OCI-LY1 (cell line): ENCODE results near the gene POLDIP2.

ENCODE experiments used
- EZH2 ChIP-seq: fragments of 200-600 bp; sonication (generic), shearing (Covaris generic); IDR thresholded peaks from 2 replicates; pipeline ENCODE4 v1.8.0; 2017; ENCODE audit warnings: borderline replicate concordance, mixed run types, mild to moderate bottlenecking, antibody characterized with exemption, low read length, moderate library complexity, mixed read lengths
- TF ChIP-seq, protein P1 (sequence below): fragments of 200-600 bp; sonication (generic), shearing (Covaris generic); IDR thresholded peaks from 2 replicates; pipeline ENCODE4 v1.5.1; 2017; ENCODE audit warnings: mild to moderate bottlenecking, antibody characterized with exemption, low read length, moderate library complexity, mixed read lengths

DNA sequence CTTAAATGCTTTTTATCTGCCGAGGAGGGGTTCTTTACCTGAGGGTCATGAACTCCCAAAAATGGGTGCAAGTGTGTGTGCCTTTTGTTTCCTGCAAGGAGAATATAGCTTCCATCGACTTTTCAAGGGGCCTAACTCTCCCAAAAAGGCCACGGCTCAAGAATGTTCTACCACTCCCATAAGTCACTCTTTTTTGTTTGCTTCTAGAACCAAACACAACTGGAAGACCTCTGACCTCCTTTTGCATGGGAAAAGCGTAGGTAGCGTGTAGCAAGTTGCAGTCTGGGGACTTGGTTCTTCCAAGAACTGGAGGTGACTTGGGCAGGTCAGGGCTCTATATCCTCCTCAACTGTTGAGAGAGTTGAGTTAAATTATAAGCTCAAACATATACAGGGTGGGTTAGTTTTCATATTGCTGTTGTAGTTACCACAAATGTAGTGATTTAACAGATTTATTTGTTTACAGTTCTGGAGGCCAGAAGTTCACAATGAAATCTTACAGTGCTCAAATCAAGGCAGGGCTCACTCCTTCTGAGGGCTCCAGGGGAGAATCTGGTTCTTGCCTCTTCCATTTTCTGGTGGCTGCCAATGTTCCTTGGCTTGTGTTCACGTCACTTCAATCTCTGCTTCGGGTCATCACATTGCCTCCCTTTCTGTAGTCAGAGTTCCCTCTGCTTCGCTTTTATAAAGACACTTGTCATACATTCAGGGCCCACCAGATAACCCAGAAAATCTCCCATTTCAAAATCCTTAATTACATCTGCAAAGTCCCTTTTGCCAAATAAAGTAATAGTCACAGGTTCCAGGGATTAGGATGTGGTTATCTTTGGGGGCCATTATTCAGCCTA is 36.9 kb downstream of the POLDIP2 start:
- TF ChIP-seq, protein P1, sequence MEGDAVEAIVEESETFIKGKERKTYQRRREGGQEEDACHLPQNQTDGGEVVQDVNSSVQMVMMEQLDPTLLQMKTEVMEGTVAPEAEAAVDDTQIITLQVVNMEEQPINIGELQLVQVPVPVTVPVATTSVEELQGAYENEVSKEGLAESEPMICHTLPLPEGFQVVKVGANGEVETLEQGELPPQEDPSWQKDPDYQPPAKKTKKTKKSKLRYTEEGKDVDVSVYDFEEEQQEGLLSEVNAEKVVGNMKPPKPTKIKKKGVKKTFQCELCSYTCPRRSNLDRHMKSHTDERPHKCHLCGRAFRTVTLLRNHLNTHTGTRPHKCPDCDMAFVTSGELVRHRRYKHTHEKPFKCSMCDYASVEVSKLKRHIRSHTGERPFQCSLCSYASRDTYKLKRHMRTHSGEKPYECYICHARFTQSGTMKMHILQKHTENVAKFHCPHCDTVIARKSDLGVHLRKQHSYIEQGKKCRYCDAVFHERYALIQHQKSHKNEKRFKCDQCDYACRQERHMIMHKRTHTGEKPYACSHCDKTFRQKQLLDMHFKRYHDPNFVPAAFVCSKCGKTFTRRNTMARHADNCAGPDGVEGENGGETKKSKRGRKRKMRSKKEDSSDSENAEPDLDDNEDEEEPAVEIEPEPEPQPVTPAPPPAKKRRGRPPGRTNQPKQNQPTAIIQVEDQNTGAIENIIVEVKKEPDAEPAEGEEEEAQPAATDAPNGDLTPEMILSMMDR = no peak
- no peak for TF ChIP-seq EZH2
